ENCODE results near the gene PHLDB1. TPM values are rescaled to one million over a fixed set of nuclear protein-coding genes. Genes with fewer than 3 reads are reported as not detected.
A peak's percentile ranks its signal among the peaks of the same experiment; 100 is the strongest.

The PHLDB1 gene
- total and polyA plus RNA-seq, 2 donors (not counting 3 experiments of a cell fraction or from before 2014, with no cell fraction given) = 99.7 to 183 TPM

- intact Hi-C loops (cut with micrococcal nuclease) (loop anchor here (1.0 to 2.0 kb wide), 3 partner anchors 8 to 172 kb away; partner anchors contain the start of gene ATP5MG), dilution Hi-C loops (cut with MboI; ENCODE audit: extremely low pct_ligation_motif_present, low sequenced_read_pairs) (no loop called here)
- BruUV-seq (replicated peaks) = TSS peak; percentile 77
- ChIA-PET POLR2A (no interaction called here), CTCF (interaction anchor here (0.5 to 1.7 kb wide), 3 partner anchors 22 to 162 kb away, joined by 3 to 7 read pairs (median 4); partner anchors contain the start of gene PHLDB1)
- H3K4me3 ChIP-seq (replicated peaks in 1 of 3; ENCODE audit: insufficient read depth in 1 of 3, low read depth in 1 of 3, low read length in 3 of 3) = peak overlapping the region; percentile 59 to 99 (median 90)
- H3K9me1 ChIP-seq (replicated peaks; ENCODE audit: control insufficient read depth, extremely low read depth, insufficient read depth, low read length) = no peaks in the 10 kb centered on the region
- peak; percentile 70 for FAIRE-seq
- H3K4me2 ChIP-seq (ENCODE audit: insufficient read depth, low read length) = peak overlapping the region; percentile 96
- DNase-seq (ENCODE audit: low read depth, low spot score) = peak; percentile 79
- TF ChIP-seq POLR2AphosphoS5 (IDR thresholded peaks at IDR 0.05; ENCODE audit: insufficient read depth, low read depth, low read length) = peak; percentile 20
- peak; percentile 67 for TF ChIP-seq GATA2 (IDR thresholded peaks at IDR 0.05; ENCODE audit: insufficient read depth, insufficient read length, low read depth, low read length)
- no peak for TF ChIP-seq POLR2A (IDR thresholded peaks at IDR 0.05; ENCODE audit: low read depth, low read length)
- no peaks in the 10 kb centered on the region for H3K9me3 ChIP-seq (replicated peaks; ENCODE audit: control insufficient read depth, insufficient read depth, low read length)
- H2AFZ ChIP-seq (ENCODE audit: low read depth, low read length) = no peak overlapping the region
- H3K27ac ChIP-seq (ENCODE audit: insufficient read depth, low read depth, low read length) = peak overlapping the region; percentile 87
- H3K4me1 ChIP-seq (ENCODE audit: control insufficient read depth, extremely low read depth, insufficient read depth, low read length) = peaks cover 19% of the 10 kb centered on the region
- peaks cover 0 to 2% of the 10 kb centered on the region in 2 experiments for H3K36me3 ChIP-seq (ENCODE audit: control insufficient read depth in 2 of 2, extremely low read depth in 1 of 2, insufficient read depth in 2 of 2, low read length in 2 of 2)
- peaks cover 3% of the 10 kb centered on the region for H4K20me1 ChIP-seq (replicated peaks; ENCODE audit: control insufficient read depth, extremely low read depth, insufficient read depth, low read length)
- peaks cover 57% of the 10 kb centered on the region for H3K79me2 ChIP-seq (ENCODE audit: control insufficient read depth, insufficient read depth, low read length)
- H3K9ac ChIP-seq (replicated peaks; ENCODE audit: extremely low read depth, insufficient read depth, low read length) = peak overlapping the region; percentile 99
- H3K27me3 ChIP-seq (ENCODE audit: control insufficient read depth in 2 of 2, insufficient read depth in 2 of 2, low read length in 2 of 2) = no peaks in the 10 kb centered on the region
Observed at GRCh38 chr11:118572981-118573550, 34.3 kb upstream of the PHLDB1 start.

DNA sequence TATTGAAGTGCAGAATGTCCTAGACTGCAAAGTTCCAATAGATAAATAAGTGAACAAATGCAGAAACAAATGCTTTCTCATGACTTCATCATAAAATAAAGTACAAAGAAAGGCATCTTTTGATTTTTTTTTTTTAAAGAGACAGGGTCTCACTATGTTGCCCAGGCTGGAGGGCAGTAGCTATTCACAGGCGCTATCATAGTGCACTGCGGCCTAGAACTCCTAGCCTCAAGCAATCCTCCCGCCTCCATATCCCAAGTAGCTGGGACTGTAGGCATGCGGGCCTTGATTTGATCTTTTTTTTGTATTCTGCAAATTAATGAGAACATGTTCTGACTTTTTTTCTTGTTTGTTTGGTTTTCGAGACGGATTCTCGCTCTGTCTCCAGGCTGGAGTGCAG, 32.8 kb upstream of the PHLDB1 start:
- H3K4me3 ChIP-seq (replicated peaks in 1 of 3; ENCODE audit: insufficient read depth in 1 of 3, low read depth in 1 of 3, low read length in 3 of 3) = peak overlapping the region in 1 of 3 experiments; percentile 90
- dilution Hi-C loops (cut with MboI; ENCODE audit: extremely low pct_ligation_motif_present, low sequenced_read_pairs) (no loop called here), intact Hi-C loops (cut with micrococcal nuclease) (no loop called here)
- H4K20me1 ChIP-seq (replicated peaks; ENCODE audit: control insufficient read depth, extremely low read depth, insufficient read depth, low read length) = peaks cover 5% of the 10 kb centered on the region
- POLR2A ChIA-PET = no interaction called here
- H3K4me1 ChIP-seq (ENCODE audit: control insufficient read depth, extremely low read depth, insufficient read depth, low read length) = peaks cover 19% of the 10 kb centered on the region
- no peaks in the 10 kb centered on the region for H3K9me3 ChIP-seq (replicated peaks; ENCODE audit: control insufficient read depth, insufficient read depth, low read length)
- no peak for DNase-seq (ENCODE audit: low read depth, low spot score)
- TF ChIP-seq CTCF (IDR thresholded peaks at IDR 0.05; ENCODE audit: extremely low read depth in 1 of 2, insufficient read depth in 1 of 2, low read depth in 1 of 2, low read length in 2 of 2) = no peak
- TF ChIP-seq FOS (IDR thresholded peaks at IDR 0.05; ENCODE audit: borderline replicate concordance, insufficient read depth, low read length) = no peak
- TF ChIP-seq POLR2AphosphoS5 (IDR thresholded peaks at IDR 0.05; ENCODE audit: insufficient read depth, low read depth, low read length) = no peak
- TF ChIP-seq POLR2A (IDR thresholded peaks at IDR 0.05; ENCODE audit: low read depth, low read length) = no peak
- TF ChIP-seq MYC (IDR thresholded peaks at IDR 0.05; ENCODE audit: low read depth, low read length) = no peak
- TF ChIP-seq GATA2 (IDR thresholded peaks at IDR 0.05; ENCODE audit: insufficient read depth, insufficient read length, low read depth, low read length) = no peak
- no peak for TF ChIP-seq EZH2 (IDR thresholded peaks at IDR 0.05; ENCODE audit: borderline replicate concordance, low read depth, low read length, severe bottlenecking)
- TF ChIP-seq JUN (IDR thresholded peaks at IDR 0.05; ENCODE audit: borderline replicate concordance, insufficient read depth, insufficient read length, low read depth) = no peak
- TF ChIP-seq, protein P1, sequence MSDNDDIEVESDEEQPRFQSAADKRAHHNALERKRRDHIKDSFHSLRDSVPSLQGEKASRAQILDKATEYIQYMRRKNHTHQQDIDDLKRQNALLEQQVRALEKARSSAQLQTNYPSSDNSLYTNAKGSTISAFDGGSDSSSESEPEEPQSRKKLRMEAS (IDR thresholded peaks at IDR 0.05; ENCODE audit: insufficient read depth, insufficient read length) = no peak
- no peak overlapping the region for H3K27ac ChIP-seq (ENCODE audit: insufficient read depth, low read depth, low read length)
- CTCF ChIA-PET = interaction anchor here (0.7 to 1.0 kb wide), 2 partner anchors 20 to 34 kb away, joined by 3 read pairs; no protein-coding TSS in a partner anchor
- no TSS peak for BruUV-seq (replicated peaks)
- H3K36me3 ChIP-seq (ENCODE audit: control insufficient read depth in 2 of 2, extremely low read depth in 1 of 2, insufficient read depth in 2 of 2, low read length in 2 of 2) = peaks cover 0 to 2% of the 10 kb centered on the region in 2 experiments
- H2AFZ ChIP-seq (ENCODE audit: low read depth, low read length) = no peak overlapping the region
- H3K79me2 ChIP-seq (ENCODE audit: control insufficient read depth, insufficient read depth, low read length) = peaks cover 71% of the 10 kb centered on the region
- FAIRE-seq = no peak
- no peaks in the 10 kb centered on the region for H3K9me1 ChIP-seq (replicated peaks; ENCODE audit: control insufficient read depth, extremely low read depth, insufficient read depth, low read length)
- H3K9ac ChIP-seq (replicated peaks; ENCODE audit: extremely low read depth, insufficient read depth, low read length) = no peak overlapping the region
- H3K4me2 ChIP-seq (ENCODE audit: insufficient read depth, low read length) = peak overlapping the region; percentile 96
- no peaks in the 10 kb centered on the region for H3K27me3 ChIP-seq (ENCODE audit: control insufficient read depth in 2 of 2, insufficient read depth in 2 of 2, low read length in 2 of 2)
